AG09309 (cell line): ENCODE data around the gene ACD.

ENCODE experiments used
- DNase-seq: peaks from one replicate; pipeline ENCODE4 v3.0.0-alpha.2; 2010; ENCODE audit warnings: low read depth
- H3K4me3 ChIP-seq: 2 replicates; pipeline ENCODE4 v1.5.1; 2011; ENCODE audit warnings: mild to moderate bottlenecking, low read depth, low read length, moderate library complexity; ENCODE audit not compliant: control insufficient read depth
- CTCF ChIP-seq: IDR thresholded peaks from 2 replicates; pipeline ENCODE4 v1.5.1; 2011; ENCODE audit warnings: mild to moderate bottlenecking, low read depth, low read length, inconsistent platforms; ENCODE audit not compliant: insufficient read depth, control insufficient read depth; ENCODE audit errors: missing control alignments

Gene ACD

GRCh38 chr16:67663151-67663876 lies 3.3 kb upstream of the ACD start:
- no peak overlapping the region for H3K4me3 ChIP-seq
- DNase-seq: no peak
- TF ChIP-seq CTCF: peak; percentile 27

- H3K4me3 ChIP-seq: no peak overlapping the region
- no peak for DNase-seq
- TF ChIP-seq CTCF: no peak
These were observed 2.6 kb upstream of the ACD start for GRCh38 chr16:67662653-67663010.

- TF ChIP-seq CTCF: no peak
- DNase-seq: no peak
- H3K4me3 ChIP-seq: no peak overlapping the region
These were observed 2.0 kb upstream of the ACD start for GRCh38 chr16:67661886-67662652.

GRCh38 chr16:67661101-67661761 lies 1.2 kb upstream of the ACD start:
- no peak for TF ChIP-seq CTCF
- peak overlapping the region; percentile 87 for H3K4me3 ChIP-seq
- DNase-seq: no peak

GRCh38 chr16:67660564-67661028 lies 536 bp upstream of the ACD start, which contains the start of gene PARD6A:
Gene PARD6A (plus strand): TSS chr16:67660960. CDS start chr16:67661039, 79 bp downstream.
- H3K4me3 ChIP-seq: peak within 1 kb of the TSS; percentile 87
- TF ChIP-seq CTCF: no peak
- DNase-seq: peak; percentile 72

GRCh38 chr16:67658849-67659674 lies 998 bp downstream of the ACD start:
- DNase-seq: no peak
- H3K4me3 ChIP-seq: peak overlapping the region; percentile 87
- no peak for TF ChIP-seq CTCF
